Measurements from ENCODE around the gene AIFM1. TPM values are rescaled to one million over a fixed set of nuclear protein-coding genes. Genes with fewer than 3 reads are reported as not detected.
A peak's percentile ranks its signal among the peaks of the same experiment; 100 is the strongest.

AIFM1 gene
- total and polyA plus RNA-seq, 2 donors, result 10.8 to 26.2 TPM

GRCh38 chrX:130084631-130085237 lies 80.9 kb downstream of the AIFM1 start:
- H3K4me3 ChIP-seq (ENCODE audit: low read depth, low read length), result no peak overlapping the region
- WGBS, result 75% methylated on average over 9 of the region's 9 CpGs
- no peaks in the 10 kb centered on the region for H3K4me1 ChIP-seq (ENCODE audit: insufficient read depth)
- peaks cover 2% of the 10 kb centered on the region for H3K36me3 ChIP-seq (ENCODE audit: insufficient read depth)
- peak overlapping the region; percentile 57 for H3K27ac ChIP-seq (ENCODE audit: low read depth)
- no peak for DNase-seq (ENCODE audit: extremely low spot score)

- Histone ChIP-seq H3K27ac (ENCODE audit: low read depth) (no peak overlapping the region), H3K4me3 (ENCODE audit: low read depth, low read length) (no peak overlapping the region), H3K36me3 (ENCODE audit: insufficient read depth) (peaks cover 2% of the 10 kb centered on the region), H3K4me1 (ENCODE audit: insufficient read depth) (no peaks in the 10 kb centered on the region)
- WGBS, result 81% methylated on average over 15 of the region's 15 CpGs
- no peak for DNase-seq (ENCODE audit: extremely low spot score)
Measured at GRCh38 chrX:130083656-130084382, 81.8 kb downstream of the AIFM1 start.

- peaks cover 2% of the 10 kb centered on the region for H3K36me3 ChIP-seq (ENCODE audit: insufficient read depth)
- no peaks in the 10 kb centered on the region for H3K4me1 ChIP-seq (ENCODE audit: insufficient read depth)
- no peak overlapping the region for H3K4me3 ChIP-seq (ENCODE audit: low read depth, low read length)
- WGBS, result 59% methylated on average over 7 of the region's 7 CpGs
- no peak for DNase-seq (ENCODE audit: extremely low spot score)
- no peak overlapping the region for H3K27ac ChIP-seq (ENCODE audit: low read depth)
Measured at GRCh38 chrX:130083107-130083490, 82.5 kb downstream of the AIFM1 start.

GRCh38 chrX:130082244-130083106 lies 83.2 kb downstream of the AIFM1 start:
- no peak for DNase-seq (ENCODE audit: extremely low spot score)

GRCh38 chrX:130081421-130082045 lies 84.1 kb downstream of the AIFM1 start:
- H3K27ac ChIP-seq (ENCODE audit: low read depth), result peak overlapping the region; percentile 70
- no peak for DNase-seq (ENCODE audit: extremely low spot score)
- 35% methylated on average over 12 of the region's 12 CpGs for WGBS
- no peak overlapping the region for H3K4me3 ChIP-seq (ENCODE audit: low read depth, low read length)
- H3K4me1 ChIP-seq (ENCODE audit: insufficient read depth), result no peaks in the 10 kb centered on the region
- H3K36me3 ChIP-seq (ENCODE audit: insufficient read depth), result peaks cover 2% of the 10 kb centered on the region

More at GRCh38 chrX:130082244-130083106, 83.2 kb downstream of the AIFM1 start:
- Histone ChIP-seq H3K27ac (ENCODE audit: low read depth) (peak overlapping the region; percentile 70), H3K4me1 (ENCODE audit: insufficient read depth) (no peaks in the 10 kb centered on the region), H3K4me3 (ENCODE audit: low read depth, low read length) (no peak overlapping the region), H3K36me3 (ENCODE audit: insufficient read depth) (peaks cover 2% of the 10 kb centered on the region)
- 37% methylated on average over 28 of the region's 28 CpGs for WGBS

GRCh38 chrX:130080791-130081367 lies 84.8 kb downstream of the AIFM1 start:
- H3K4me3 ChIP-seq (ENCODE audit: low read depth, low read length), result no peak overlapping the region
- 80% methylated on average over 7 of the region's 7 CpGs for WGBS
- H3K4me1 ChIP-seq (ENCODE audit: insufficient read depth), result no peaks in the 10 kb centered on the region
- DNase-seq (ENCODE audit: extremely low spot score), result no peak
- no peak overlapping the region for H3K27ac ChIP-seq (ENCODE audit: low read depth)
- H3K36me3 ChIP-seq (ENCODE audit: insufficient read depth), result peaks cover 2% of the 10 kb centered on the region

GRCh38 chrX:130079824-130080406 lies 85.7 kb downstream of the AIFM1 start:
- Histone ChIP-seq H3K27ac (ENCODE audit: low read depth) (no peak overlapping the region), H3K4me1 (ENCODE audit: insufficient read depth) (no peaks in the 10 kb centered on the region), H3K36me3 (ENCODE audit: insufficient read depth) (no peaks in the 10 kb centered on the region), H3K4me3 (ENCODE audit: low read depth, low read length) (no peak overlapping the region)
- DNase-seq (ENCODE audit: extremely low spot score), result no peak
- 37% methylated on average over 9 of the region's 9 CpGs for WGBS

Other genes with a start within 250 kb of the AIFM1 start
- 4.5 TPM for gene BCORL1, start 183.2 kb downstream of the AIFM1 start, total RNA-seq
- 9.4 TPM for gene BCORL1, start 183.2 kb downstream of the AIFM1 start, polyA plus RNA-seq
- gene ELF4, start 55.3 kb downstream of the AIFM1 start, total RNA-seq, result 11.3 TPM
- gene ELF4, start 55.3 kb downstream of the AIFM1 start, polyA plus RNA-seq, result 13.7 TPM
- 2.5 TPM for gene RAB33A, start 6.1 kb upstream of the AIFM1 start, total RNA-seq
- 2.4 TPM for gene RAB33A, start 6.1 kb upstream of the AIFM1 start, polyA plus RNA-seq
- 13.0 TPM for gene ZNF280C, start 103.1 kb upstream of the AIFM1 start, total RNA-seq
- 2.0 TPM for gene ZNF280C, start 103.1 kb upstream of the AIFM1 start, polyA plus RNA-seq
- gene SLC25A14, start 174.1 kb upstream of the AIFM1 start, total RNA-seq, result 14.1 TPM
- 8.5 TPM for gene SLC25A14, start 174.1 kb upstream of the AIFM1 start, polyA plus RNA-seq
- not detected for gene GPR119, start 219.8 kb upstream of the AIFM1 start, total RNA-seq
- not detected for gene GPR119, start 219.8 kb upstream of the AIFM1 start, polyA plus RNA-seq
- 24.0 TPM for gene RBMX2, start 236.1 kb upstream of the AIFM1 start, total RNA-seq
- gene RBMX2, start 236.1 kb upstream of the AIFM1 start, polyA plus RNA-seq, result 20.6 TPM

Data from urinary bladder (tissue), 4 donors.